Measurements from ENCODE around the gene SLC26A11. TPM values are rescaled to one million over a fixed set of nuclear protein-coding genes. Genes with fewer than 3 reads are reported as not detected.
"Not testable (repeated sequence)": the region's sequence is repeated elsewhere in the genome, so short reads cannot be mapped to it uniquely, and the experiment has no call there.

The SLC26A11 gene
- polyA plus RNA-seq, 1 donor (not counting 4 experiments of a cell fraction or from before 2014, with no cell fraction given): 2.2 TPM

DNA sequence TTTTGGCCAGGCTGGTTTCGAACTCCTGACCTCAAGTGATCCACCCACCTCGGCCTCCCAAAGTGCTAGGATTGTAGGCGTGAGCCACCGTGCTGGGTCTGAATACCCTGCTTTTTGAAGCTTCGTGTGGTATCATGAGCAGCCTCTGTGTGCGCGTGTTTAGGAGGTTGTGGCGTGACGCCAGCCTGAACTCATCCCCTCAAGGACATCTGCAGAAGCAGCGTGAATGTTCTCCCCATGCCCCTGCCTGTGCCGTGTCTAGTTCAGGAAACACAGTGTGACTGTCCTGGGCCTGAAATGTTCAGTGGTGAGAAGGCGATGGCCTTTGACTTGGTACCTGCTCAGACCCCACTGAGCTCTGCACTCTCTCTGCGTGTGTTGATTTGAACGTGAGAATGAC, 76.0 kb downstream of the SLC26A11 start:
- no peak overlapping the region for H2AFZ ChIP-seq (ENCODE audit: control insufficient read depth, low read length)
- H3K9ac ChIP-seq (ENCODE audit: control insufficient read depth, extremely low read depth, insufficient read depth, low read length): no peak overlapping the region
- H3K4me3 ChIP-seq (ENCODE audit: control insufficient read depth in 2 of 3, extremely low read depth in 1 of 3, insufficient read depth in 2 of 3, low read depth in 1 of 3, low read length in 3 of 3): no peak overlapping the region
- dilution Hi-C loops (cut with MboI; ENCODE audit: extremely low pct_ligation_motif_present, low sequenced_read_pairs): no loop called here
- H3K27ac ChIP-seq (ENCODE audit: control insufficient read depth, insufficient read depth, low read length): no peak overlapping the region
- no peak overlapping the region for H3K4me2 ChIP-seq (ENCODE audit: control insufficient read depth, extremely low read depth, insufficient read depth, low read depth, low read length)
- peaks cover 27 to 38% of the 10 kb centered on the region in 2 experiments for H3K36me3 ChIP-seq (ENCODE audit: control insufficient read depth in 2 of 2, extremely low read depth in 1 of 2, insufficient read depth in 2 of 2, low read length in 2 of 2)
- DNase-seq (ENCODE audit: low read depth, low spot score): no peak
- no peaks in the 10 kb centered on the region for H3K4me1 ChIP-seq (ENCODE audit: control insufficient read depth, extremely low read depth, insufficient read depth, low read length)
- H3K27me3 ChIP-seq (ENCODE audit: control insufficient read depth, extremely low read depth, insufficient read depth, low read length): no peaks in the 10 kb centered on the region
- TF ChIP-seq EZH2 (IDR thresholded peaks at IDR 0.05; ENCODE audit: low read length): no peak
- TF ChIP-seq, protein P1, sequence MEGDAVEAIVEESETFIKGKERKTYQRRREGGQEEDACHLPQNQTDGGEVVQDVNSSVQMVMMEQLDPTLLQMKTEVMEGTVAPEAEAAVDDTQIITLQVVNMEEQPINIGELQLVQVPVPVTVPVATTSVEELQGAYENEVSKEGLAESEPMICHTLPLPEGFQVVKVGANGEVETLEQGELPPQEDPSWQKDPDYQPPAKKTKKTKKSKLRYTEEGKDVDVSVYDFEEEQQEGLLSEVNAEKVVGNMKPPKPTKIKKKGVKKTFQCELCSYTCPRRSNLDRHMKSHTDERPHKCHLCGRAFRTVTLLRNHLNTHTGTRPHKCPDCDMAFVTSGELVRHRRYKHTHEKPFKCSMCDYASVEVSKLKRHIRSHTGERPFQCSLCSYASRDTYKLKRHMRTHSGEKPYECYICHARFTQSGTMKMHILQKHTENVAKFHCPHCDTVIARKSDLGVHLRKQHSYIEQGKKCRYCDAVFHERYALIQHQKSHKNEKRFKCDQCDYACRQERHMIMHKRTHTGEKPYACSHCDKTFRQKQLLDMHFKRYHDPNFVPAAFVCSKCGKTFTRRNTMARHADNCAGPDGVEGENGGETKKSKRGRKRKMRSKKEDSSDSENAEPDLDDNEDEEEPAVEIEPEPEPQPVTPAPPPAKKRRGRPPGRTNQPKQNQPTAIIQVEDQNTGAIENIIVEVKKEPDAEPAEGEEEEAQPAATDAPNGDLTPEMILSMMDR (optimal IDR thresholded peaks at IDR 0.05 in 1 of 3, IDR thresholded peaks at IDR 0.05 in 1 of 3, conservative IDR thresholded peaks at IDR 0.05 in 1 of 3; ENCODE audit: extremely low read depth in 1 of 3, insufficient read depth in 2 of 3, low read length in 3 of 3): no peak
- H3K9me1 ChIP-seq (ENCODE audit: control insufficient read depth, extremely low read depth, insufficient read depth, low read length): no peaks in the 10 kb centered on the region
- no peaks in the 10 kb centered on the region for H3K9me3 ChIP-seq (ENCODE audit: control insufficient read depth, low read depth, low read length)
- H3K79me2 ChIP-seq (ENCODE audit: control insufficient read depth, insufficient read depth, low read length): no peaks in the 10 kb centered on the region
- no peaks in the 10 kb centered on the region for H4K20me1 ChIP-seq (ENCODE audit: control insufficient read depth, extremely low read depth, insufficient read depth, low read length)
- no peak for FAIRE-seq

DNA sequence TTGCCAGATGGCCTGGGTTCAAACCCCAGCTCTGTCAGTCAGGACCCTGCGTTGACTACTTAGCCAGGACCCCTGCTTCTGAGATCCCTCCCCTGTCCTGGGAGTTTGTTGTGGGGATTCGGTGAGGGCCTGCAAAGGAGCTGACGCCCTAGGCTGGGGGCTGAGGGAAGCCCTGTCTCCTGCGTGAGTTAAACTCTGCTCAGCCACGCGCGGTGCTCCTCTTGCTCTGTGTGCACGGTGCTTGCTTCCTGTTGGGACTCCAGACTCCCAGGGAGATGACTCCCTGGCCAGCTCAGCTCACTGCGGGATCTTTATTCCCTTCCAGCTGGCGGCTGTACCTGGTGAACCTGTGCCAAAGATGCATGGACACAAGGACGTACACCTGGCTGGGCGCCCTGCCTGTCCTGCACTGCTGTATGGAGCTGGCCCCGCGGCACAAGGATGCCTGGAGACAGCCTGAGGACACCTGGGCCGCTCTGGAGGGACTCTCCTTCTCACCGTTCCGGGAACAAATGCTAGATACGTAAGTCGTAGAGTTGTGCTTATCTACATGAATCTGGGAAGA, 77.9 kb downstream of the SLC26A11 start:
- TF ChIP-seq EZH2 (IDR thresholded peaks at IDR 0.05; ENCODE audit: low read length): no peak
- TF ChIP-seq, protein P1 (optimal IDR thresholded peaks at IDR 0.05 in 1 of 3, IDR thresholded peaks at IDR 0.05 in 1 of 3, conservative IDR thresholded peaks at IDR 0.05 in 1 of 3; ENCODE audit: extremely low read depth in 1 of 3, insufficient read depth in 2 of 3, low read length in 3 of 3): no peak
- no peaks in the 10 kb centered on the region for H3K9me1 ChIP-seq (ENCODE audit: control insufficient read depth, extremely low read depth, insufficient read depth, low read length)
- peaks cover 33 to 36% of the 10 kb centered on the region in 2 experiments for H3K36me3 ChIP-seq (ENCODE audit: control insufficient read depth in 2 of 2, extremely low read depth in 1 of 2, insufficient read depth in 2 of 2, low read length in 2 of 2)
- no peak overlapping the region for H3K4me3 ChIP-seq (ENCODE audit: control insufficient read depth in 2 of 3, extremely low read depth in 1 of 3, insufficient read depth in 2 of 3, low read depth in 1 of 3, low read length in 3 of 3)
- peaks cover under 1% of the 10 kb centered on the region for H3K9me3 ChIP-seq (ENCODE audit: control insufficient read depth, low read depth, low read length)
- H3K4me1 ChIP-seq (ENCODE audit: control insufficient read depth, extremely low read depth, insufficient read depth, low read length): no peaks in the 10 kb centered on the region
- dilution Hi-C loops (cut with MboI; ENCODE audit: extremely low pct_ligation_motif_present, low sequenced_read_pairs): no loop called here
- H4K20me1 ChIP-seq (ENCODE audit: control insufficient read depth, extremely low read depth, insufficient read depth, low read length): no peaks in the 10 kb centered on the region
- DNase-seq (ENCODE audit: low read depth, low spot score) (no peak), FAIRE-seq (no peak)
- H3K79me2 ChIP-seq (ENCODE audit: control insufficient read depth, insufficient read depth, low read length): no peaks in the 10 kb centered on the region
- no peak overlapping the region for H3K4me2 ChIP-seq (ENCODE audit: control insufficient read depth, extremely low read depth, insufficient read depth, low read depth, low read length)
- H3K27ac ChIP-seq (ENCODE audit: control insufficient read depth, insufficient read depth, low read length): no peak overlapping the region
- no peak overlapping the region for H3K9ac ChIP-seq (ENCODE audit: control insufficient read depth, extremely low read depth, insufficient read depth, low read length)
- no peaks in the 10 kb centered on the region for H3K27me3 ChIP-seq (ENCODE audit: control insufficient read depth, extremely low read depth, insufficient read depth, low read length)
- H2AFZ ChIP-seq (ENCODE audit: control insufficient read depth, low read length): no peak overlapping the region

DNA sequence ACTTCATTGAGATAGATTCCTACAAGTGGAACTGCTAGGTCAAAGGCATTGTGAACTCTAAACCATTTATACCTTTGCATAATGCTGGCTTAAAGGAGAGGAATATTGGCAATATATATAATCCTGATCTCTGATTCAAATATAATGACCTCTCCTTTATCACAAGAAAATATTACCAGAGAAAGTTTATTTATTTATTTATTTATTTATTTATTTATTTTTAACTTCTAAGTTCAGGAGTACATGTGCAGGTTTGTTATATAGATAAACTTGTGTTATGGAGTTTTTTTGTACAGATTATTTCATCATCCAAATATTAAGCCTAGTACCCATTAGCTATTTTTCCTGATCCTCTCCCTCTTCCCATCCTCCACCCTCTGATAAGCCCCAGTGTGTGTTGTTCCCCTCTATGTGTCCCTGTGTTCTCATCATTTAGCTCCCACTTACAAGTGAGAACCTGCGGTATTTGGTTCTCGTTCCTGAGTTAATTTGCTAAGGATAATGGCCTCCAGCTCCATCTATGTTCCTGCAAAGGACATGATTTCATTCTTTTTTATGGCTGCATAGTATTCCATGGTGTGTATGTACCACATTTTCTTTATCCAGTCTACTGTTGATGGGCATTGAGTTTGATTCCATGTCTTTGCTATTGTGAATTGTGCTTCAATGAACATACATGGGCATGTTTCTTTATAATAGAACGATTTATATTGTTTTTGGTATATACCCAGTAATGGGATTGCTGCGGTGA, 79.3 kb downstream of the SLC26A11 start:
- FAIRE-seq; H3K4me3 ChIP-seq (ENCODE audit: control insufficient read depth in 2 of 3, extremely low read depth in 1 of 3, insufficient read depth in 2 of 3, low read depth in 1 of 3, low read length in 3 of 3); H2AFZ ChIP-seq (ENCODE audit: control insufficient read depth, low read length); H4K20me1 ChIP-seq (ENCODE audit: control insufficient read depth, extremely low read depth, insufficient read depth, low read length); H3K27me3 ChIP-seq (ENCODE audit: control insufficient read depth, extremely low read depth, insufficient read depth, low read length); H3K27ac ChIP-seq (ENCODE audit: control insufficient read depth, insufficient read depth, low read length); H3K9ac ChIP-seq (ENCODE audit: control insufficient read depth, extremely low read depth, insufficient read depth, low read length); H3K9me1 ChIP-seq (ENCODE audit: control insufficient read depth, extremely low read depth, insufficient read depth, low read length); H3K4me1 ChIP-seq (ENCODE audit: control insufficient read depth, extremely low read depth, insufficient read depth, low read length); H3K79me2 ChIP-seq (ENCODE audit: control insufficient read depth, insufficient read depth, low read length); H3K9me3 ChIP-seq (ENCODE audit: control insufficient read depth, low read depth, low read length); dilution Hi-C loops (cut with MboI; ENCODE audit: extremely low pct_ligation_motif_present, low sequenced_read_pairs); DNase-seq (ENCODE audit: low read depth, low spot score); H3K4me2 ChIP-seq (ENCODE audit: control insufficient read depth, extremely low read depth, insufficient read depth, low read depth, low read length): not testable (repeated sequence)
- peaks cover 29 to 34% of the 10 kb centered on the region in 2 experiments for H3K36me3 ChIP-seq (ENCODE audit: control insufficient read depth in 2 of 2, extremely low read depth in 1 of 2, insufficient read depth in 2 of 2, low read length in 2 of 2)
